SK-MEL-5 (cell line): ENCODE measurements around the gene ANKRD13C. TPM values are rescaled to one million over a fixed set of nuclear protein-coding genes. Genes with fewer than 3 reads are reported as not detected.

ENCODE experiments used
- total RNA-seq: library from RNA; depleted of rRNA; stranded (reverse); fragments of >200 nt; shearing (Covaris generic); gene quantifications from 2 replicates; pipeline ENCODE4 v1.2.3, GENCODE V29; 2014; rRNA removed

ANKRD13C gene
- total RNA-seq, 1 experiment from 2014 or later, result 18.0 TPM

Other genes starting within 250 kb of the ANKRD13C start
- gene LRRC40, start 149.1 kb downstream of the ANKRD13C start, total RNA-seq, result 12.5 and 14.2 TPM in 2 replicates
- 73.3 and 77.3 TPM in 2 replicates for gene SRSF11, start 133.3 kb downstream of the ANKRD13C start, total RNA-seq
- 9.5 and 10.6 TPM in 2 replicates for gene CTH, start 56.5 kb upstream of the ANKRD13C start, total RNA-seq